ENCODE data around the gene P2RY13.

Gene P2RY13

DNA sequence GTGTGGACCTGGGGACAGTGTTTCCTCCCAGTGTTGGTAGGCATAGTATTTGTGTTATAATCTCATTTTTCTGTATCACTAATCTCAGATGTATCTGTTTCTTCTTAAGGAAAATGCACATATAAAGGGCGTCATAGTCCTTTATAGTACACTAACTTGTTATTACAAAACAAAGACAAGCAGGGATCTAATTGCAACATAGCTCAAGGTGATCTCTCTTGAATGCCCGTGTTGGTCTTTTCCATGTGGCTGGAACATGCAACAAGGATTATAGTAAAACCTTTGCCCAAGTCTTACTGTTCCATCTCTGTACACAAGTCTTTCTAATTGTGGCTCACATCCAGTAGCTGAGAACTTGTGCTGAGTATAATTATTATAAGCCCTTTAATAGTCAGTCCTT is 9.2 kb downstream of the P2RY13 start:
- DNase-seq (ENCODE audit: low read depth): no peak

DNA sequence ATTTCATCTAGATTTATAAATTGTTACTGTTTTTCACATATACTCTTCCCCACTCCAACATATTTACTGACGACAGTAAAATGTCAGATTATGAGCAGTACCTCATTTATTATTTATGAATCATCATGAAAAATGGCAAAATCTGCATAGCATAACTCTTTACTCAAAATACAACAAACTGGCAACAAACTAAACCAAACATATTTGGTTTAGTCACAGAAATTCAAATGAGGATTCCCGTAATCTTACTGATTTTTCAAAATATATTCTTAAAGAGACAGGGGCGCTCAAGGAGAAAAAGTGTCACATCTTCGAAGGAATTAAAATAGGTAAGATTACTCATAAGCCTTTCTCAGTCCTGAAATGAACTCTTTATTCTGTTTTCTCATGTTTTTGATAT is 9.7 kb downstream of the P2RY13 start:
- DNase-seq (ENCODE audit: low read depth): no peak

DNA sequence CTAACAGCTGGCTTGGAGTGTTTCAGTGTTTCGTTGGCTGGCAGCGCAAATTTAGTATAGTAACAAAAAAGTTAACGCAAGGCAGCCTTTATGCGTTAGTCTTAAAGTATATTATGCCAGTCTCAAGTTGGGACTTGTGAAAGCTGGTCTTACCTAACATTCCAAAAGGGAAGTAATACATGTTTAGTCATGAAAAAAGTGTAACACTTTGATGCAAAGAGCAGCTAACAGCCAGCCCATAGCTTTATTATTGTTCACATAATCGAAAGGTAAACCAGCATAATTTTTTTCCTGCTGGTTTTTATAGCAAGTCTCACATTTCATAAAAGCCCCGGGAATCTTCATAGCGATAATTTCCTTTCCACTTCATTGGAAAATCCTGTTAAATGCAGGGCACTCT is 10.4 kb downstream of the P2RY13 start:
- no peak for DNase-seq (ENCODE audit: low read depth)

DNA sequence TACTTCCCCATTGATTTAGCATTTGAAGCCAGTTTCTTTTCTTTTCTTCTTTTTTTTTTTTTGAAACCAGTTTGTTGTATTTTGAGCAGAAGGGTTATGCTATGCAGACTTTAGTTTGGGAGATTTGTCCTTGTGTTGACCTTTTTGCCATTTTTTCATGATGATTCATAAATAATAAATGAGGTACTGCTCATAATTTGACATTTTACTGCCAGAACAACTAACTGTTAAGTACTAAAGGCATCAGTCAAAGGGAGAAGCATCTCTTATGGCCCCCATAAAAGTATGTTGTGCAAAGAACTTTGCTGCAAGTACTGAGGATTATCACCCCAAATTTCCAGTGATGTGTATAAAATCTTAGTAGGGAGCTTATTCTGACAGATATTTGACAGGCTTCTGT is 11.0 kb downstream of the P2RY13 start:
- no peak for DNase-seq (ENCODE audit: low read depth)

DNA sequence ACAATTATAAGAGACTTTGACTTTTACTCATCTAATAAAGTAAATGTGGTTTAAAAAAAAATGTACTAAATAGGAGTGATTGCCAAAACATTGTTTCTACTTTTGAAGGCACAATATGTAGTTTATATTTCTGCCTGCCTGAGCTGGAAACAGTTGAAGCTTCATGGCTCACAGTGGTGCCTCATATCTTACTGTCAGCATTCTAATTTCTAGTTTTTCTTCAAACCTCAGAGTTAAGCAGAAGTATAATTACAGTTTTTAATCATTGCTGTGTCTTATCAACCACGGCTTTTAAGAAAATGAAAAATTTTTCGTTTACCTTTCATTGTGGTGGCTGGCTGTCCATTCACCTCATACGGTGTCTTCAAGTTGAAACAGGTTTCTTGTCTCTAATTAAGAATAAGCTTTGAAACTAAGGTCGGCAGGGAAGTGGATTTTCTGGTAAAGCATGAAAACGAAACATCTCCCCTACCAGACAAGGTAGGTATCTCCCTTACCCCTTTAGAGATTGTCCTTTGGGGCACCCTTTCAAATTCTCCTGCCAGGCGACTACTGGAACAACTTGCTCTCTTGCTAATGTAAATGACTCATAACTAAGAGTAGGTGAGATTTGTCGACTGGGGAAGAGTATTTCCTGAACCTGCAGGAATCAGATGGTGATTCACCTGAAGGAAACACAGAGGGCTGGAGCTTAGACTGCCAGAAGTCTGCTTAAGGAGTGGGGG is 12.9 kb downstream of the P2RY13 start, which contains the start of gene GPR87:
Gene GPR87, minus strand, starts transcription at position 554 of the 725 bp plus-strand sequence. CDS start 16,720 bp downstream, outside the sequence.
- DNase-seq (ENCODE audit: low read depth): peak; percentile 15

DNA sequence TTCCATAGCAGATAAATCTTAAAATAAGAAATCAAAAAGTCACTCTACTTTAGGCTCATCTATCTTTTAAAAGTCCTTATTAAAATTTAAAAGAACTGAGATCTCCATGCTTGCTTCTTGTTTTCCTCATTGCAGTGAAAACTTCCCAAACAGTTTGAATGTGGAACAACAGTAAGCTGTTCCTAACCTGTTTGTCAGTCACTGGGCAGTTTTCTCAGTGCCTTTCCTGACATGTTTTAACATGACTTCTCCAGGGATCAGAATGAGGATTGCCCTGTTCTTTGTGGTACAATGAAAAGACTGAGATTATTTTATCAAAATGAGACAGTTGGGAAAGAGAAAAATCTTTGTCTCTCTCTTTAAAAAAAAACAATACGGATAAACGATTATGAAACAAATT is 13.5 kb downstream of the P2RY13 start:
- no peak for DNase-seq (ENCODE audit: low read depth)

DNA sequence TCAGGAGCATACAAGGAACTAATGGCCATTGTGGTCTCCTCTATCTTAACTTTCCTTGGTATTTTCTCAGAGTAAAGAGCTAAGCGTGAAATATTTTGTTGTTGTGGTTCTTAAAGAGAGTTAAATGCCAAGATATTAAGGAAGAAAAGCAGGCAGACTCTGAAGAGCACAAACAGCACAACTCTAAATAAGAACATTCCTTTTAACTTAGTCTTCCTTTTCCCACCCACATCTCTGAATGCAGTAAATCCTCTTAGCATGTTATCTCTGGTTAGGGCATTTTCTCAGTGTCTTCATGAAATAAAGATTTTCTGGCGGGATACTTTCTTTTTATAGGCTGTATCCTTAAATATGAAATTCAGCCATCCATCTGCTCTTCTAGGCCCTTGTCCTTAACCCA is 14.2 kb downstream of the P2RY13 start:
- DNase-seq (ENCODE audit: low read depth): no peak

DNA sequence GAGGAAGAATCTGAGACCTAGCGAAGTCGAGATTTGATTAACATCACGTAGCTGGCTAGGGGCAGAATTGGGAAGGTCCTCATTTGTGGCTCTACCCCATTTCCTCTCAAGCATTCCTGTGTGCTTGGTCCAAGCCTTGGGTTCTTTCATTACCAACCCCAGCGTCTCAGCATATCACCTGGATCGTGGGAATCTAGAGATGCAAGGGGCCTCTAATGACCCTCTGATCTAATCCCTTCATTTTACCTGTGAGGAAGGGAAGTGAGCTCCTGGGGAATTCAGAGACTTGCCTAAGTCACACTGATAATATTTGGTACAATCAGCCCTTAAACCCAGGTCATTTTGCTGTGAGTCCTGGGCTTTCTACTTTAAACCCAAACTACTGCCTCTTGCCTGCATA is 14.8 kb downstream of the P2RY13 start:
- DNase-seq (ENCODE audit: low read depth): no peak

DNA sequence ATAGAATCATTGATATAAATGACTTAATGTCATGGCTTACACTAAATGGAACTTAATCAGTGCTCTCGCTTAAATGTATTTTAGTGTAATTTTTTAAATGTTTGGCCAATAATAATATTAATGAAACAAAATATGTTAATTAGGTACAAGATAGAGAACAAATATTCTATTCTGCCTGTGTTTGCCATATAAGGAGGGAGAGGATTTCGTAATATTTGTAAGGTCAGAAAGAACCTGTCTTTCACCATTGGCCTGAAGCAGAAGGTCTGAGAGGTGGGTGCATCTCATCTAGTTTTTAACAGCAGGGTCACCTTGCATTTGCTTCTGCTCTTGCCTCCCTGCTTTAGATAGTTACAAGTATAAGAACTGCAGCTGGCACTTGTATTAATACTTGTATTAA is 15.2 kb downstream of the P2RY13 start:
- DNase-seq (ENCODE audit: low read depth): no peak

DNA sequence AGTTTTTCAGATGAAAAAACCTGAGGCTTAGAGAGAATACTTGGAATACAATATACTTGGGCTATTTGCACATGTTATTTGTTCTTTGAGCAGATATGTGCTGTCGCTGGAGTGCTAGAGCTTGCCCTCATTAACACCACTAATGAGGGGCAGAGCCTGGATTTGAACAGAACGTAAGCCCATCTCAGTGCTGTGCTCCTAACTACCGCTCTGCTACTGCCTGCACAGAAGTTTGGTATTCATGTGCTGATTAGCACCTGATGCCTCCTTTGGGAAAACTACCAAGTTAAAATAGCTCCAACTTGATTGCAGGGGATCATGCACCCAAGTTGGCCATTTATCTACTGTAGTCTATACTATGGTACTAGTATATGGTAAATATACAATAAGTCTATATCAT is 16.4 kb downstream of the P2RY13 start:
- DNase-seq (ENCODE audit: low read depth): no peak

DNA sequence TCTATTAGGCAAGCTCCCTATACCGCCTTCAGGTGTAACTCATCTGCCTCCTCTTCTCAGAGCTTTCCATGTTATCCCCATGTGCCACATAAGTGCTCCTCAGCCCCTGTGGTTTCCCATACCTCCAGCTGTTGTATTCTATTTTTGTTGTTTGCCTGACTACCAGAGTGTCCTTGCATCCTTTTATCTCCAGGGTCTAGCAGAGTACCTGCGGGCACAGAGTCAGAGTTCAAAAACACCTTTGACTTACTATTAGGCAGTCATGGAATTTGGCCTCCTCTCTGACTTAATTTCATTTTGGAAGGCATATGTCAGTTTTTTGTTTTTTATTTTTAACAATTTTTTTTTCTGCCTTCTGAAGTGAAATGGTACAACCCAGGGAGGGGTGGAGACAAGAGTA is 19.8 kb downstream of the P2RY13 start:
- DNase-seq (ENCODE audit: low read depth): no peak

DNA sequence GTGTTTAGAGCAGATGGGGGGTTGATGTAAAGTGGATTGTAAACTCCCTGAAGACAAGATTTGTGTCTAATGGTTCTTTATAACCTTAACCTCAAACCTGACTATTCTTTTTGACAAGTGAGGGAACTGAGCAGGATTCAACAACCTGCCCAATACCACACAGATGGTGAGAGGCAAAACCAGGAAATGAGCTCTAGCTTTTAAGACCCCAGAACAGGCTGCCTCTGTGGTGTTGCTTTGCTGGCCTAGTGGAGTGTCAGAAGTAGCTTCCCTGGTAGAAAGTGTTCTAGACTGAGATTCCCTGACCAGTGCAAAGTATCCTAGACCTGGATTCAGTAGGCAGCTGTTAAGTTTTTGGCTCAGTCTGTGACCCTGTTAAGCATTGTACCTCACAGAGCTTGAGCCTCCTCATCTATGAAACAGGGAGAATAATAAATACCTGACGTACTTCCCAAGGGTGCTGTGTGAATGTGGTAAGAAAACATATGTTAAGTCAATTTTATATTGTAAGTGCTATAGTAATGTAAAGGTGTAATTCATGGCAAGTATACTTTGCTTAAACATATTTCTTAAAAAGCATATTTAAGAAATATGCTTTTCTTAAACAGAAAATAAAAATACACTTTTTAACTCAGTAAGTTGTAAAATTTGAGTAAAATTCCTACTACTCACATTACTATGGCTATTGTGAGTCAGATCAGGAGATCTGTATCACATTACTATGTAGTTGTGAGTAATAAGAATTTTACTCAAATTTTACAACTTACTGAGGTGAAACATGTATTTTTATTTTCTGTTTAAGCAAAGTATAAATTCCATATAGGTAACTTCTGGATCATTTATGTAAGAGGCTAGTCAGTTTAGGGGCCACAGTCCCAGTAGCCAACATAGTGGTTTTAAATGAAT is 21.5 kb downstream of the P2RY13 start:
- DNase-seq (ENCODE audit: low read depth): no peak

DNA sequence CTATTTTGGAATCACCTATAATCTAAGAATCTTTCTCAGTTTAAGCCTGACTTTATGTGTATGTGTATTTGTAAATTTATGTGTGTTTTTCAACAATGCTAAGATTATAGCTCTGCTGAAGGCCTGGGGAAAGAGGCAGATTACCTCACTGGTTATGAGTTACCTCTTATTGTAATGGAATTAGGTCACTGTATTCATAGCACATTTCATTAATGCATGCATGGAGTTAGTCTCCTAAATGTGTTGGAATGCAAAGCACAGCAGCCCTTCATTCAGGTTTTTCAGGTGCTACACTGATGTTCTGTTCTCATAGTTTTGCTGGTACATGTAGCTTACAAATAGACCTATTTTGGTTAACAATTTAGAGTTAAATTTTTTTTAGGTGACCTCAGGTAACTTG is 22.2 kb downstream of the P2RY13 start:
- DNase-seq (ENCODE audit: low read depth): no peak

DNA sequence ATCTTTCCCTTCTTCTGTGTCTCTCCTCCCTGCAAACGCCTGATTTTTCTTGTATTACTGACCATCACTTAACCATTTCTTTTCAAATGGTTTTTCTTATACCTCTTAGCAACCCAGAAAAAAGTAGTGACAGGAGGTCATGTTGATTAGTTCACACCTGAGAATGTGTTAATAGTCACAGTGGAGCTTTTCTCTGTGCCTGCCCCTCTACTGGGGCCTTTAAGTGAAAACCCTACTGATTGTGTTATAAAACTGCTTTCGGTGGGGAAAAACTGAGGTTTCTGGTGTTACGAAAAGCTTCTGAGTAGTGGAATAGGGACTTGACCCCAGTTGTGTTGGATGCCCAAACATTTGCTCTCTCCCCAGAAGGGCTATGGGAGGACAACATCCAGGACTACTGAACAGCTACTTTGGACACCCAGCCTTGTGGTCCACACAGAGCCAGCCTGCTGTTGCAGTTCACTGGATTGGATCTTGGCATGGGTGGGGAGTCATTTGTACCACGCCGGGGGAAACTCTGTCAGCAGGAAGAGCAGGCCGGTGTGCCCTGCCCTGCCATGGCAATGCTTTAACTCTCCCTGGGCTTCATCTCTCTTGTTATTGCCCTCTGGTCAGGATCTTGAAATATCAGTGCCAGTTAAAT is 23.1 kb downstream of the P2RY13 start:
- no peak for DNase-seq (ENCODE audit: low read depth)

DNA sequence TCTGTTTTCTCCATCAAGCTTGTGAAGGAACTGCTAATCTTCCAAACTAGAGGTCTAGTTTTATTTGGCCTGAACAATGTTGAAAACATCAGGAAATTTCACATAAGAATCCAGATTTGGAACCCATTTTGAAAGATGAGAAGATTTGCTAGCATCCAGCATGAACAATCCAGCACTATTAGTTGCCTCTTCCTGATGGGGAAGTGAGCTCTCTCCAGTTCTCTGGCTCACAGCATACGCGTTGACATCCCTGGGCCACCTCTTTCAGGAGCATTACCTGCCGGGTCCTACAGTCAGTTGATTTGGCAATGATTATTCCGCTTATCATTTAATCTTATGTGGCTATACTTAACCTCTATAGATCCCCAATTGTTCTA is 23.6 kb downstream of the P2RY13 start:
- no peak for DNase-seq (ENCODE audit: low read depth)

DNA sequence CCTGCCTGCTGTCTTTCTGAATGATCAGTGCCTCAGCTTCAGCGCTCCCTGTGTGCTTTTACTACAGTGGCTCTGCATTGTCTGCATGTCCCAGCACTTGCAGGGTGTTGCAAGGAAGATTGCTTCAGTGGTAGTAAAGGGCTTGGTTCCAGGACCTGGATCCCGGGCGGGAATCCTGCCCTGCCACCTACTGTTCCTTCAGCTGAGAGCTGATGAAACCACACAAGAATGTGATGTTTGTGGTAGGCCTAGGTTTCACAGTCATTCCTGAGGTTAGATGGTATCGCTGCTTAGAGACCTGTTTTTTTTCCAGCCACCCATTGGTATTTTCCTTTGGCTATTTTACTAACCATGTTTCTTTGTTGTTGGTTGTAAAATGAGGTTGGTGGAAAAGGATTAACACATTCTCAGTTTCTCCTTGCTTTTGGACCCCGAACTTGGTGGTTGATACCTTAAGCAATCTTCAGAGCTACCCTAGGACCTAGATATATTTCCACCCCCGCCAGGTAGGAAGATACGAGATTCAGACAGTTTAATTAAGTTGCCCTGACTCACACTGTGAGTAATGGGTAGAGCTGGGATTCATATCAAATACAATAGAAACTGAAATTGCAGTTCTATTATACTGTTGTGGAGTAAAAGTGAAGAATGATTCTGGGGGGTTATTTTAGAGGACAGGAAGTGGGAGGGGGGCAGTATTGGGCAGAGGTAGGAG is 24.1 kb downstream of the P2RY13 start:
- DNase-seq (ENCODE audit: low read depth): peak; percentile 30

DNA sequence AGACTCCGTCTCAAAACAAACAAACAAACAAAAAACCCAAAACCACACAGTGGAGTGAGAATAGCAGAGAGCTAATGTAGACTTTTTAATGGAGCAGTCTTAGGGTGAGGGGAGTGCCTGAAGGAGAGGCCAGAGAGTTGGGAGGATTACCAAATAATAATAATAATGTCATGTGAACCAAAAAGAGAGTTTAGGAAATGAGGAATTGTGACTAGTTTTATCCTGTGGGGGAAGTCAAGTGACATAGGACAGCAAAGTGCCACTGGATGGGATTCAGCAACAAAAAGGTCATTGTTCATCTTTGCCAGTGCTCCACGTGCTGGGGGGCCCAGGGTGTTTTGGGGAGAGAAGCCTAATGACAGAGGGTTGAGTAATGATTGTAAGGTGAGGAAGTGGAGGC is 25.6 kb downstream of the P2RY13 start:
- no peak for DNase-seq (ENCODE audit: low read depth)

DNA sequence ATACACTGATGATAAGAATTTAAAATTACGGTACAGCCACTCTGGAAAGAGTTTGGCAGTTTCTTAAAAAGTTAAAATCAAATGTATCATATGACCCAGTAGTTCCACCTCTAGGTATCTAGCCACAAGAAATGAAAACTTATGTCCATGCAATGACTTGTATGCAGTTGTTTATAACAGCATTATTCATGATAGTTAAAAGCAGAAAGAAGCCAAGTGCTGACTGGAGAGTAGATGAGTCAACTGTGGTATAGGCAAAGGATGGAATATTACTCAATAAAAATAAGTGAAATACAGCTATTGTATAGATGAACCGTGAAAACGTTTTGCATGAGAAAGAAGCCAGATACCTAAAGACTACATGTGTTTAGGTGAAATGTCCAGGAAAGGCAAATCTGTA is 27.6 kb downstream of the P2RY13 start:
- no peak for DNase-seq (ENCODE audit: low read depth)

DNA sequence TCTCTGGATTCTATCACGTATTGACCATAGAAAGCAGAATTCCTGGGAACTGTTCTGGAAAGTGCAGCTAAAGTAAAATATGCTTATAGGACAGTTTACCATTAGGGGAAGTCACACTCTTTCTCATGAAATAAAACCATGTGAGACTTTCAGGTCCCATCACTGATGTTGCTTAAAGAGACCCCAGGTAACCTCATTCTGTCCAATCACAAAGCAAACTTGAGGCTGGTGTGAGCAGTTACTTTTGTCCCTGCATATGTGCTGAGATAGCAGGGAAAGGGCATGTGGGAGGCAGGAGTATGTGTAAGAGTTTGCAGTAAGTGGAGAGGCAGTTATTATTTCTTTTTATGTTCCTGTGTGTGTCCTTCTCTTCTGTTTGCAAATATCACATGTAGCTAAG is 28.8 kb downstream of the P2RY13 start:
- DNase-seq (ENCODE audit: low read depth): no peak

DNA sequence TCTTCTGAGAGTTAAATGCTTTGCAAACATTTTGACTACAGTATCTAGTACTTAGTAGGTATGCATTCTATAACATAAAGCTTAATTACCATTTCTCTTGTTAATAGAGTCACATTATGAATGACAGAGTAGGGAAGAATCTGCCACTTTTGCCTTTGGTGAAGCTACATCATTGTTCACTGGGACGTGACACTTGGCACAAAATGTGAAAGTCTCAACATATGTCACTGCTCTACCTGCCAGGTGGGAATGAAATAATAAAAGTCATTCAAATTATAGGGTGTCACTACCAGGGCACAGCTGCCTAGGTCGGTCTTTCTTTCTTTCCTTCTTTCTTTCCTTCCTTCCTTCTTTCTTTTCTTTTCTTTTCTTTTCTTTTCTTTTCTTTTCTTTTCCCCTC is 30.3 kb downstream of the P2RY13 start:
- no peak for DNase-seq (ENCODE audit: low read depth)

DNA sequence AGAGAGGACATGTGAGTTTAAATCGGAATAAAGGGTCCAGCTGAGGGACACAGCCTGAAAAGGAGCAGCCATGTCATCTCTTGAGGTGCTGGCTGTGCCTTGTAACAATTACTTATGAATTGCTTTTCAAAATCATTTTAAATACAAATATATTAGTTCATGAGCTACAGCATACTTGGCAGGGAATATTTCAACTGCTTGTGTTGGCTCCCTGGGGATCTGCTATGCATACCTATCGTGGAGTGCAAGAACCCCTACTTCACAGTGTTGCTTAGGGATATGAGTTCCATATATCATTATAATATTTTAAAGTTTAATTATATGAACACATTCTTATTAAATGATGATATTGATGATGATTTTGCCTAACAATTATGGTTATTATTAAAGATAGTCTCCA is 31.9 kb downstream of the P2RY13 start:
- DNase-seq (ENCODE audit: low read depth): no peak

DNA sequence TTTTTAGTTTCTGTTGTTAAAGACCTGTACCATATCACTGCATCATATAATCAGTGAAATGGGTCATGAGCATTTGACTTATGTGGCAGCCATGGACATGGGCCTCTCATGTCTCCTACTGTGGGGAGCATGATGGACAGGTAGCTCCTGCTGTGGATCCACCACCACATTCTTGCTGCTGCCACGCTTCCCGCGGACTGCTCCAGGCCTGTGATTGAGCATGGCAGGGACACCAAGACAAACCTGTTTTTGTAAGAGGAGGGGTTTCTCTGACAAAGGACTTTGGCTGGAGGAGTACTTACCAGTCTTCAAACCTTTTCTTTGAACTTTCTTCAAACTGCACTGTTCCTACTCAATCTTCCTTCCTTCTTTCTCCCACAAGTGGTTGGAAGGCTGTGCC is 33.1 kb downstream of the P2RY13 start:
- no peak for DNase-seq (ENCODE audit: low read depth)

All from activated T-cell treated with anti-CD3 and anti-CD28 coated beads for 24 hours (primary cell).